ENCODE data around the gene PRPF6.

PRPF6 gene

GRCh38 chr20:64056889-64057627, 76.1 kb downstream of the PRPF6 start:
- H3K4me1 ChIP-seq (ENCODE audit: insufficient read depth, low read length, poor library complexity, severe bottlenecking): peaks cover 18% of the 10 kb centered on the region
- H3K79me2 ChIP-seq (ENCODE audit: insufficient read depth, low read length): no peaks in the 10 kb centered on the region
- H3F3A ChIP-seq (ENCODE audit: low read depth): no peaks in the 10 kb centered on the region
- H2AFZ ChIP-seq (ENCODE audit: low read length): no peak overlapping the region
- no peaks in the 10 kb centered on the region for H3K9me3 ChIP-seq (ENCODE audit: insufficient read depth, low read depth, low read length)
- H3K9me2 ChIP-seq (replicated peaks; ENCODE audit: low read depth, low read length): no peaks in the 10 kb centered on the region
- no peaks in the 10 kb centered on the region for H3K27me3 ChIP-seq (ENCODE audit: insufficient read depth, low read length, poor library complexity, severe bottlenecking)
- H4K20me1 ChIP-seq (ENCODE audit: insufficient read depth, low read length, poor library complexity, severe bottlenecking): no peaks in the 10 kb centered on the region
- H3K36me3 ChIP-seq (ENCODE audit: insufficient read depth, low read length): no peaks in the 10 kb centered on the region
- no peak overlapping the region for H3K4me3 ChIP-seq (ENCODE audit: low read length, poor library complexity, severe bottlenecking)
- no peak overlapping the region for H3K4me2 ChIP-seq (ENCODE audit: low read depth, low read length, poor library complexity, severe bottlenecking)
- TF ChIP-seq EZH2phosphoT487 (IDR thresholded peaks at IDR 0.05; ENCODE audit: borderline replicate concordance): no peak
- TF ChIP-seq CTCF (conservative IDR thresholded peaks at IDR 0.05; ENCODE audit: low read length): no peak
- H3K9ac ChIP-seq (ENCODE audit: low read depth, low read length, poor library complexity, severe bottlenecking): no peak overlapping the region

- Histone ChIP-seq H3K9me2 (replicated peaks; ENCODE audit: low read depth, low read length) (no peaks in the 10 kb centered on the region), H3K36me3 (ENCODE audit: insufficient read depth, low read length) (no peaks in the 10 kb centered on the region), H3K4me3 (ENCODE audit: low read length, poor library complexity, severe bottlenecking) (no peak overlapping the region), H2AFZ (ENCODE audit: low read length) (no peak overlapping the region), H3K4me2 (ENCODE audit: low read depth, low read length, poor library complexity, severe bottlenecking) (no peak overlapping the region), H4K20me1 (ENCODE audit: insufficient read depth, low read length, poor library complexity, severe bottlenecking) (no peaks in the 10 kb centered on the region), H3K4me1 (ENCODE audit: insufficient read depth, low read length, poor library complexity, severe bottlenecking) (peaks cover 22% of the 10 kb centered on the region), H3K9ac (ENCODE audit: low read depth, low read length, poor library complexity, severe bottlenecking) (no peak overlapping the region), H3K9me3 (ENCODE audit: insufficient read depth, low read depth, low read length) (no peaks in the 10 kb centered on the region), H3K27me3 (ENCODE audit: insufficient read depth, low read length, poor library complexity, severe bottlenecking) (no peaks in the 10 kb centered on the region), H3K79me2 (ENCODE audit: insufficient read depth, low read length) (no peaks in the 10 kb centered on the region), H3F3A (ENCODE audit: low read depth) (no peaks in the 10 kb centered on the region)
- TF ChIP-seq CTCF (conservative IDR thresholded peaks at IDR 0.05; ENCODE audit: low read length) (peak; percentile 77), EZH2phosphoT487 (IDR thresholded peaks at IDR 0.05; ENCODE audit: borderline replicate concordance) (no peak)
These were observed 76.9 kb downstream of the PRPF6 start for GRCh38 chr20:64057628-64058498.

- no peaks in the 10 kb centered on the region for H3K9me3 ChIP-seq (ENCODE audit: insufficient read depth, low read depth, low read length)
- H4K20me1 ChIP-seq (ENCODE audit: insufficient read depth, low read length, poor library complexity, severe bottlenecking): no peaks in the 10 kb centered on the region
- H3K79me2 ChIP-seq (ENCODE audit: insufficient read depth, low read length): peaks cover 5% of the 10 kb centered on the region; the same call in 1 of the 2 replicates
- no peaks in the 10 kb centered on the region for H3F3A ChIP-seq (ENCODE audit: low read depth)
- no peak overlapping the region for H3K4me3 ChIP-seq (ENCODE audit: low read length, poor library complexity, severe bottlenecking)
- TF ChIP-seq CTCF (conservative IDR thresholded peaks at IDR 0.05; ENCODE audit: low read length): no peak
- no peak for TF ChIP-seq EZH2phosphoT487 (IDR thresholded peaks at IDR 0.05; ENCODE audit: borderline replicate concordance)
- H3K4me1 ChIP-seq (ENCODE audit: insufficient read depth, low read length, poor library complexity, severe bottlenecking): peaks cover 21% of the 10 kb centered on the region
- no peak overlapping the region for H2AFZ ChIP-seq (ENCODE audit: low read length)
- H3K36me3 ChIP-seq (ENCODE audit: insufficient read depth, low read length): no peaks in the 10 kb centered on the region
- H3K9me2 ChIP-seq (replicated peaks; ENCODE audit: low read depth, low read length): no peaks in the 10 kb centered on the region
- no peak overlapping the region for H3K4me2 ChIP-seq (ENCODE audit: low read depth, low read length, poor library complexity, severe bottlenecking)
- no peaks in the 10 kb centered on the region for H3K27me3 ChIP-seq (ENCODE audit: insufficient read depth, low read length, poor library complexity, severe bottlenecking)
- no peak overlapping the region for H3K9ac ChIP-seq (ENCODE audit: low read depth, low read length, poor library complexity, severe bottlenecking)
These were observed 77.6 kb downstream of the PRPF6 start for GRCh38 chr20:64058536-64058935.

All from Loucy (cell line).